HG03045 (cell line): ENCODE data around the gene PARS2.
"Not testable (repeated sequence)": the region's sequence is repeated elsewhere in the genome, so short reads cannot be mapped to it uniquely, and the experiment has no call there.

Experiments
- ATAC-seq: cut with Tn5 transposase; IDR thresholded peaks from one replicate; pipeline ENCODE4 v1.9.1; 2021; ENCODE audit warnings: mild to moderate bottlenecking, moderate library complexity; ENCODE audit not compliant: unreplicated experiment

Gene PARS2

GRCh38 chr1:54775828-54776721 lies 11.8 kb upstream of the PARS2 start:
- ATAC-seq, result not testable (repeated sequence)

DNA sequence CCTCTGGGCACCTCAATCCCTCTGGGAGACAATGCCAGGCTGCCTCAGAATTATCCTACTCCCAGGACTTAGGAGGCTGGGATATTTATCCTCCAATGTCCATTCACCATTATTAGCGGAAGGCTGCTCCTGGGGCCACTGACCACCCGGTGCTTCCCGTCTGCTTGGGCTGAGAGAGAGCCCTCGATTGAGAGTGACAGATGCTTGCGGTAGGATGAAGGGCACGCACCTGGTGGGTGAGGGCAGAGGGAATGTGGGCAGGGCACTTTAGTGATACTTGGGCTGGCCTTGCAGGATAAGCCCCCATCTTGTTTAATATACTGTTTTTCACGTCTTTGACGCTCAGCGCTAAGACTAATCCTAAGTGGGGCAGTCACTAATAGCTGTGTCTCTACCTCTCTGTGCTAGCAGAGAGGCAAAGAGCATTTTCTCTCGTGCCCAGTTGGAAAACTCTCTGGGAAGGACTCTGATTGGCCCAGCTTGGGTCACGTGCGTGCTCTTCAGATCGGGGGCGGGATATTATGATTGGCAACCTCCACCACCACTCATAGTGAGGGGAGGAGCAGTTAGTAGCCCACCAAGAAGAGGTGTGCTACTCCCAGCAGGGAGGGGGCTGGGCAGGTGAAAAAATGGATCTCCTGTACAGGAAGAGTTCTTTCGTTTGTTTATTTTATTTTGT lies 10.6 kb upstream of the PARS2 start:
- ATAC-seq, result no peak

- no peak for ATAC-seq
These were observed 8.6 kb upstream of the PARS2 start for GRCh38 chr1:54772951-54773350.

DNA sequence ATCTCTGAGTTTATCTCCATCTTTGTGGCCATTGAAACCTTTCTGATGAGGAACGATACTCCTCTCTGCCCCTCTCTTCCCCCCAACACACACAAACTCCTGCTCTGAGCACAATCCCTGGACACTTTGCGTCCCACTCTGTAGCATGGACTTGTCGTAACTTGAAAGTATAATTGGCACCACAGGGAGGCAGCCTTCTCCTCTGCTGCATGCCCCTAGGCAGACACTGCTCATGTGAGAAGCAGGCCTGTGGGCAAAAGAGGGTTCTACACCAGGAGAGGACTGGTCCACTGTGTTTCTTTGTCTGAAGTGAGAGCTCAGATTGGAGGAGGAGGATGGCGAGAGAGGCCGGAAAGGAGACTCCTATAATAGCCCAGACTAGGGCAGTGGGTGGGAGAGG lies 3.8 kb upstream of the PARS2 start:
- no peak for ATAC-seq

- ATAC-seq, result no peak
These were observed 3.2 kb upstream of the PARS2 start for GRCh38 chr1:54767526-54767925.

DNA sequence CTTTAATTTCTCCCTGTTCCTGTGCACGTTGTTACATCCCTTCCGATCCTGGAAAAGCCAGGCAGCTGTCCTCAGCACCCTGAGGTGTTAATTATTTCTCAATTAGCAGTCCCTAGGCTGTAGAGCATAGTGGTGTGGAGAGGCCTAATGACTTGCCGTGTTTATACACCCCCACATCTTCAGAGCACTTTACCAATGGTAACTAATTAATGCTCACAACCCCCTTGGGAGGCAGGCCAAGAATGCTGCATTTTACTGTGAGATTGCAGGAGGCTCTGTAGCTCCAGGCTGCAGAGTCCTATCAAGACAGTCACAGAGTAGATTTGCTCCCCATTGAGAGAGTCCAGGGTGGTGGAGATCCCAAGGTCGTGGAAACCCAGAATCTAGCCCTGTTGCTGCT lies 2.4 kb upstream of the PARS2 start:
- ATAC-seq, result no peak

- peak; percentile 4 for ATAC-seq
These were observed 719 bp upstream of the PARS2 start for GRCh38 chr1:54764922-54765561.

DNA sequence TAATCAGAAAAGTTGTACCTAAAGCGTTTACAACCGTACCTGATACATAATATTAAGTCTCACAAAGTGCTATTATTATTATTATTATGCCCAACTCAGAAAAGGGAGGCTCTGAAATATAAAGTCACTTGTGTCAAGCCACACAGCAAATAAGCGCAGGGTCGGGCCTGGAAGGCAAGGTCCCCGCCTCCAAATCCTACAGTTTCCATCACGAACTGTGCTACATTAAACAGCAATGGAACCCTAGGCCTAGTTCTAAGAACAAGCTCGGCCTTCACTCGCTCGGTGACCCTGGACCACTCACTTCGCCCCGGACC lies 549 bp downstream of the PARS2 start:
- ATAC-seq, result no peak

GRCh38 chr1:54758678-54759348 lies 5.5 kb downstream of the PARS2 start:
- ATAC-seq, result no peak

- ATAC-seq, result no peak
These were observed 6.5 kb downstream of the PARS2 start for GRCh38 chr1:54757833-54758232.

DNA sequence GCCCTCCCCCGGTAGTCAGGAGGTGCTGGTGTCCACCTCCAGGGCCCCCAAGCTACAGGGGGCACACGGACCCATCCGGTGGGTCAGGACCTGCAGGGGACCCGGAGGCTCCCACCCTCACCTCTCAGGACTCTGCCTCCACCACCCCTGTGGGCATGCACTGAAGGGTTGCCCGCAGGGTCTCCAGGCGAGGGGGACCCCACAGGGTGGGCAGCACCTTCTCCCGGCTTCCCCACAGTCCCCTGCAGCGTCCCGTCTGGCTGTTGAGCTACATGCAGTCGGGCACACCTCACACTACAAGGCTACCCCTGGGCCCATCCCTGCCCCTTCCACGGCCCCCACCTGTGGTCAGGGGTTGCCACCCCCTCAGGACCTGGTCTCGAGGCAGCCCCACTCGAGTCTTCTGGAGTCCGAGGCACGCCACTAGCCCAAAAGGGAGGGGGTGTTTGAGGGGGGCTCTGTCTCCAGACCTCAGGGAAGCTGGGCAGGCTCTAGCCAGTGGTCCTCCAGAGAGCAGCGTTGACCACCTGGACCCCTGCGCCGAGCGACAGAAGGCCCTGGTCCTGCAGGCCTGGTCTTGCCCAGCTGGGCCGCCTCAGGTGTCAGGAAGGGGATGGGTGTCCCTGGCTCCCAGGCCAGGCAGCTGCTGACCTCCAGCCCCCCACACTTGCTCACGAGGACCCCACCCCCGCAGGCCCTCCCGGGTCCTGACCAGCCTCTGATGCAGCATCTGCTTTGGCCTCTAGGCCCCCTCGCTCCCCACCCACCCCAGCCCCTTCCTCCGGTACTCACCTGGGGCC lies 9.6 kb downstream of the PARS2 start:
- ATAC-seq, result no peak

GRCh38 chr1:54754045-54754444 lies 10.3 kb downstream of the PARS2 start:
- no peak for ATAC-seq

DNA sequence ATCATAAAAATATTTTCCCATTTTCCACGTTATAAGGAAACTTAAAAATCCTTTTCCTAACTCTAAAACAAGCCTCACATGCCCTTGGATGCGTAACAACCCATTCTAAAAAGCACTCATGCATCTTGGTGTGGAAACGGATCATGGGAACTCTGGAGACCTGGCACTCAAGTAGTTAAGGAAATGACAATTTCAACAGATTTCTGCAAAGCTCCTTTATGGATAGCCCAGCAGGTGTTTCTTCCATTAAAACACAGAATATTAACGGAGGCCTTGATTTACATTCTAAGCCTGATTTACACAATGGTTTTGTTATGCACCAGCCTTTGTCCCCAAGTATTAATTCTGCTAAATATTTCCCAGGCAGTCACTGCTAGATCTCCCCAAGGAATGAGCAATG lies 12.9 kb downstream of the PARS2 start:
- ATAC-seq, result no peak

- ATAC-seq, result no peak
These were observed 13.7 kb downstream of the PARS2 start for GRCh38 chr1:54750596-54750995.

DNA sequence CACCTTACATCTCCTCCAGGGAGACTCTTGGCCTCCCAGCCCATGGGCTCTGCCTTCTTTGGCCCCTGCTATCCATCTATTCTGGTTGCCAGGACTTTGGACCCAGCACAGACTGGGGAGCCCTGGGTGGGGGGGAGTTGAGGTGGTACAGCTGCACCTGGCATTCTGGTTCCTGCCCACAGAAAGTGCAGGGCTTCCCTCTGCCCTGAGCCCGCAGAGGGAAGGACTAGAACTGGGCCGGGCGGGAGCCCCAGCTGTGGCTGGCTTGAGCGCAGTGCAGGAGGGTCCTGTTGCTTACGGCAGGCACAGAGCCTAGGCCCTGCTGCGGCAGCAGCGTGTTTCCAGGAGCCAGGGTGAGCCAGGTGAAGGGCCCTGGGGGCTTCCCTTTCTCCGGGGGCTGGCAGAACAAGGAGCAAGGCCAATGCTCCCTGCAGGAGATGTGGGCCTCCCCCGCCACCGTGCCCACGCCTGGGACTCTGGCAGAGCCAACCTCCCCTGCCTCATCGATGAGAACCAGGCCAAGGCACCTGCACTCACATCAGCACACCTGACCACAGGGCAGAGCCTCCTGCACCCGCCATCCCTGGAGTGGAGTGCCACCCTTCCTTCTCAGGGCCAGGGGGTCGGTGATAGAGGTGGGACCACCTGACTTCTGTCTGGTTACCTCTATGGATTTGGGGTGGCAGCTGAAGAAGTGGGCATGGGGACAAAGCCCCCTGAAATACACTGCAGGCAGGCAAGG lies 16.1 kb downstream of the PARS2 start:
- no peak for ATAC-seq

DNA sequence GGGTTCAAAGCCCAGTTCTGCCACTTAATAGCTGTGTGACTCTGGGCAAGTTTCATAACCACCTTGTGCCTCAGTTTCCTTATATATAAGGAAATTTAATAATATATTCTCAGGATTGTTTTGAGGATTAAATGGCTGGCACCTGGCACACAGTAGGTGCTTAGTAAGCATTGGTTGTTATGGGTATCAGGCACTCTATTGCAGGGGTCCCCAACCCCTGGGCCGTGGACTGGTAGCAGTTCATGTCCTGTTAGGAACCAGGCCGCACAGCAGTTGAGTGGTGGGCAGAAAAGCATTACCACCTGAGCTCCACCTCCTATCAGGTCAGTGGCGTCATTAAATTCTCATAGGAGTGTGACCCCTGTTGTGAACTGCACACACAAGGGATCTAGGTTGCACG lies 18.5 kb downstream of the PARS2 start:
- no peak for ATAC-seq

GRCh38 chr1:54745274-54745673 lies 19.0 kb downstream of the PARS2 start:
- ATAC-seq, result no peak

- no peak for ATAC-seq
These were observed 19.6 kb downstream of the PARS2 start for GRCh38 chr1:54744696-54745095.

- no peak for ATAC-seq
These were observed 20.7 kb downstream of the PARS2 start for GRCh38 chr1:54743416-54744226.
